IMR-90 (cell line): Measurements from ENCODE around the gene PSRC1. TPM values are rescaled to one million over a fixed set of nuclear protein-coding genes. Genes with fewer than 3 reads are reported as not detected.

Experiments used
- ATAC-seq: fragments of 200-7000 bp; cut with Tn5 transposase; 2 replicates; pipeline ENCODE4 v1.9.1; 2020; ENCODE audit warnings: low read depth, mild to moderate bottlenecking, moderate library complexity
- BruUV-seq: library from RNA; stranded (reverse); fragments of 400-500 nt; replicated peaks from 2 replicates; lab custom pipeline; 2021; lab: Mats Ljungman, UMichigan
- CTCF ChIA-PET: fragments of 300-600 bp; formaldehyde crosslinking; extraction: SDS; loops from one replicate; lab custom pipeline; 2021; ENCODE audit warnings: antibody characterized with exemption; lab: Yijun Ruan, JAX
- POLR2A ChIA-PET: fragments of 300-600 bp; sonication (Branson Sonifier 250); formaldehyde crosslinking; loops from one replicate; lab custom pipeline; 2022; ENCODE audit warnings: antibody characterized with exemption; ENCODE audit not compliant: unreplicated experiment; lab: Charles Lee
- DNase-seq: peaks from one replicate; pipeline ENCODE4 v3.0.0; 2013
- H2AFZ ChIP-seq: replicated peaks from 2 replicates; pipeline ENCODE3; 2013; ENCODE audit warnings: low read length, mild to moderate bottlenecking; ENCODE audit not compliant: poor library complexity
- H2AK5ac ChIP-seq: 2 replicates; pipeline ENCODE4 v1.6.1; 2013; ENCODE audit warnings: low read depth, low read length, inconsistent platforms
- H2AK9ac ChIP-seq: replicated peaks from 2 replicates; pipeline ENCODE3; 2013; ENCODE audit warnings: mild to moderate bottlenecking, low read depth, low read length, moderate library complexity; ENCODE audit not compliant: poor library complexity
- H2BK120ac ChIP-seq: 2 replicates; pipeline ENCODE4 v1.6.1; 2013; ENCODE audit warnings: low read depth, low read length, inconsistent platforms
- H2BK15ac ChIP-seq: 3 replicates; pipeline ENCODE4 v1.6.1; 2013; ENCODE audit warnings: low read depth, low read length, inconsistent platforms
- H2BK20ac ChIP-seq: 2 replicates; pipeline ENCODE4 v1.6.1; 2013; ENCODE audit warnings: low read depth, mild to moderate bottlenecking, inconsistent platforms, low read length, moderate library complexity
- H2BK5ac ChIP-seq: 2 replicates; pipeline ENCODE4 v1.6.1; 2013; ENCODE audit warnings: mild to moderate bottlenecking, low read depth, low read length, inconsistent platforms; ENCODE audit not compliant: poor library complexity, severe bottlenecking
- H3K14ac ChIP-seq: replicated peaks from 2 replicates; pipeline ENCODE4 v1.6.1; 2013; ENCODE audit warnings: low read depth, low read length, inconsistent platforms
- H3K18ac ChIP-seq: 2 replicates; pipeline ENCODE4 v1.6.1; 2013; ENCODE audit warnings: low read depth, low read length, control low read depth
- H3K23ac ChIP-seq: 2 replicates; pipeline ENCODE4 v1.6.1; 2013; ENCODE audit warnings: low read depth, low read length, inconsistent platforms
- H3K27ac ChIP-seq: 2 replicates; pipeline ENCODE4 v1.5.1; 2013; ENCODE audit warnings: mild to moderate bottlenecking, control low read depth, low read length; ENCODE audit not compliant: insufficient read depth
- H3K27me3 ChIP-seq: 2 replicates; pipeline ENCODE4 v1.6.1; 2013; ENCODE audit warnings: low read length; ENCODE audit not compliant: control insufficient read depth, insufficient read depth
- H3K36me3 ChIP-seq: 2 replicates; pipeline ENCODE4 v1.6.1; 2013; ENCODE audit warnings: low read length, mixed read lengths; ENCODE audit not compliant: control insufficient read depth, insufficient read depth
- H3K4ac ChIP-seq: 2 replicates; pipeline ENCODE4 v1.6.1; 2013; ENCODE audit warnings: low read depth, low read length, inconsistent platforms
- H3K4me1 ChIP-seq: 2 replicates; pipeline ENCODE4 v1.6.1; 2013; ENCODE audit warnings: low read length, mixed read lengths; ENCODE audit not compliant: control insufficient read depth, insufficient read depth
- H3K4me2 ChIP-seq: 2 replicates; pipeline ENCODE4 v1.6.1; 2013; ENCODE audit warnings: low read depth, mild to moderate bottlenecking, control low read depth, low read length, moderate library complexity
- H3K4me3 ChIP-seq: 2 replicates; pipeline ENCODE4 v1.5.1; 2013; ENCODE audit warnings: low read depth, mild to moderate bottlenecking, control low read depth, low read length, moderate library complexity; ENCODE audit not compliant: insufficient read depth
- H3K56ac ChIP-seq: 2 replicates; pipeline ENCODE4 v1.6.1; 2013; ENCODE audit warnings: low read length, inconsistent platforms; ENCODE audit not compliant: insufficient read depth; ENCODE audit errors: extremely low read depth
- H3K79me1 ChIP-seq, 2 experiments: 2 replicates each; pipeline ENCODE4 v1.6.1; 2013; ENCODE audit warnings: low read length in 2 of 2, inconsistent platforms in 1 of 2, low read depth in 1 of 2
- H3K9ac ChIP-seq: 2 replicates; pipeline ENCODE4 v1.6.1; 2013; ENCODE audit warnings: low read depth, low read length, control low read depth
- H3K9me1 ChIP-seq: 2 replicates; pipeline ENCODE4 v1.6.1; 2013; ENCODE audit warnings: low read length, inconsistent platforms; ENCODE audit not compliant: insufficient read depth
- H3K9me3 ChIP-seq: 2 replicates; pipeline ENCODE4 v1.6.1; 2013; ENCODE audit warnings: low read length; ENCODE audit not compliant: control insufficient read depth, insufficient read depth
- H4K20me1 ChIP-seq: 2 replicates; pipeline ENCODE4 v1.6.1; 2013; ENCODE audit warnings: low read length, inconsistent platforms; ENCODE audit not compliant: insufficient read depth
- H4K5ac ChIP-seq: 2 replicates; pipeline ENCODE4 v1.6.1; 2013; ENCODE audit warnings: mild to moderate bottlenecking, low read depth, low read length, control low read depth
- H4K8ac ChIP-seq, 2 experiments: 2 replicates each; pipeline ENCODE4 v1.6.1; 2013; ENCODE audit warnings: low read depth in 2 of 2, low read length in 2 of 2, control low read depth in 1 of 2, inconsistent platforms in 1 of 2
- H4K91ac ChIP-seq: 2 replicates; pipeline ENCODE4 v1.6.1; 2013; ENCODE audit warnings: low read depth, low read length, inconsistent platforms; ENCODE audit not compliant: insufficient read depth
- CHD1 ChIP-seq: IDR thresholded peaks from 2 replicates; pipeline ENCODE4 v1.6.1; 2012; ENCODE audit warnings: low read depth, low read length, improper control_type of control experiment
- FOS ChIP-seq: fragments of 150-350 bp; IDR thresholded peaks from 2 replicates; pipeline ENCODE4 v1.6.1; 2016; ENCODE audit warnings: low read depth, low read length
- NFE2L2 ChIP-seq: fragments of 150-350 bp; IDR thresholded peaks from 2 replicates; pipeline ENCODE4 v1.6.1; 2016; ENCODE audit warnings: low read depth, mild to moderate bottlenecking, low read length
- RAD21 ChIP-seq: IDR thresholded peaks from 2 replicates; pipeline ENCODE4 v1.6.1; 2012; ENCODE audit warnings: low read length, improper control_type of control experiment
- RCOR1 ChIP-seq: IDR thresholded peaks from 2 replicates; pipeline ENCODE4 v1.6.1; 2012; ENCODE audit warnings: mild to moderate bottlenecking, low read length, improper control_type of control experiment; ENCODE audit not compliant: insufficient replicate concordance
- RFX5 ChIP-seq: IDR thresholded peaks from 2 replicates; pipeline ENCODE4 v1.8.0; 2012; ENCODE audit warnings: low read depth, mild to moderate bottlenecking, low read length, moderate library complexity
- WGBS, 2 experiments: methylation state at CpG; one replicate each; pipeline versions ENCODE4 v1.1.5 to v1.1.7; 2013; ENCODE audit warnings: missing lambda C conversion rate in 2 of 2; ENCODE audit not compliant: insufficient read length in 1 of 2; ENCODE audit errors: extremely low coverage in 2 of 2; 5-methylcytosine and 5-hydroxymethylcytosine counted together
- dilution Hi-C: fragments of 300-500 bp; cut with HindIII; formaldehyde crosslinking; loops from one replicate; pipeline ENCODE4 v1.14.3; 2018; ENCODE audit warnings: low sequenced_read_pairs; ENCODE audit not compliant: unreplicated experiment
- in situ Hi-C: fragments of 300-500 bp; cut with MboI; formaldehyde crosslinking; loops from 3 replicates; pipeline ENCODE4 v1.14.3; 2019; ENCODE audit warnings: low sequenced_read_pairs, inconsistent platforms, mixed read lengths
- intact Hi-C: fragments of 100-400 bp; cut with micrococcal nuclease; formaldehyde crosslinking; loops from 2 replicates; pipeline ENCODE4 v1.10.0; 2022
- polyA plus RNA-seq, 3 experiments: library from polyadenylated mRNA; depleted of rRNA; stranded (reverse); fragments of >200 nt; gene quantifications; 2 replicates each; pipeline ENCODE4 v1.2.3, GENCODE V29; 2012; ENCODE audit warnings: low replicate concordance in 1 of 3
- total RNA-seq: library from RNA; depleted of rRNA; stranded (reverse); fragments of >200 nt; gene quantifications from 2 replicates; pipeline ENCODE4 v1.2.3, GENCODE V29; 2012
- TF ChIP-seq, protein P1 (sequence below): fragments of 150-350 bp; IDR thresholded peaks from 2 replicates; pipeline ENCODE4 v1.6.1; 2016; ENCODE audit warnings: low read depth, mild to moderate bottlenecking, low read length, moderate library complexity, borderline replicate concordance
- TF ChIP-seq, protein P2 (sequence below): conservative IDR thresholded peaks from 2 replicates; pipeline ENCODE4 v1.5.1; 2012; ENCODE audit warnings: mild to moderate bottlenecking, low read depth, low read length, improper control_type of control experiment

PSRC1 gene
- total and polyA plus RNA-seq, 2 of the 4 experiments (the other 2 are of a cell fraction): 34.6 to 40.3 TPM

DNA sequence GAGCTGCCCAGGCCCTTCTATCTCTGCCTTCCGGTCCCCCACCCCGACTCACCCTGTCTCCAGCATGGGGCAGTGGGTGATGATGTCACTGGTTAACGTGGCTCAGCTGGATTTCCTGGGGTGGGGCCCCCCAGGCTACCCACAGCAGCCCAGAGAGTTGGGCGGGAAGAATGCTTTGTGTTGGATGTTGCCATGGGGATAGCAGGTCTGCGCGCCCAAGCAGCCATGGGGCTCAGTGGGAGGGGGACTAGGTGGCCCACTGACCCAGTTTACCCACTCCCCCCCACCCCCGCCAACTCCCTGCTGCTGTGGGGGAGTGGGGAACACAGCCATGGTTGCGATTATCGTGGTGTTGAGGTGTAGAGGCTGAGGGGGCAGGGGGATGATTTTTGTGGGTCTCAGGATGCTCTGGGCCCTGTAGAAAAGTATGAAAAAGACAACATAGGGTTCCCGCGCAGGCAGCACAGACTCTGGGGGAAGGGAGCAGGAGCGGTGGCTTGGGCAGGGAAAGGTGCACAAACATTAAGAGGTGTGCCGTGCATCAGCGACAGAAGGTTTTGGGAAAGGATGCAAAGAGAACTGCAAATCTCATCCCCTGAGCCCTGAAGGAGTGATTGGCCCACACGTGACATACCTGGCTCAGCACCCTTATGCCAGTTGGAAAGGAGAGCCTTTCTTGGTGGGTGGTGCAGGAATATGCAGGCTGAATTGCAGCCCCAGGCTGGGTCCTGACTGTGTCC is 25.1 kb downstream of the PSRC1 start:
- no peak overlapping the region for H2BK5ac ChIP-seq
- TF ChIP-seq RCOR1: no peak
- TF ChIP-seq FOS: no peak
- TF ChIP-seq RAD21: no peak
- TF ChIP-seq, protein P1, sequence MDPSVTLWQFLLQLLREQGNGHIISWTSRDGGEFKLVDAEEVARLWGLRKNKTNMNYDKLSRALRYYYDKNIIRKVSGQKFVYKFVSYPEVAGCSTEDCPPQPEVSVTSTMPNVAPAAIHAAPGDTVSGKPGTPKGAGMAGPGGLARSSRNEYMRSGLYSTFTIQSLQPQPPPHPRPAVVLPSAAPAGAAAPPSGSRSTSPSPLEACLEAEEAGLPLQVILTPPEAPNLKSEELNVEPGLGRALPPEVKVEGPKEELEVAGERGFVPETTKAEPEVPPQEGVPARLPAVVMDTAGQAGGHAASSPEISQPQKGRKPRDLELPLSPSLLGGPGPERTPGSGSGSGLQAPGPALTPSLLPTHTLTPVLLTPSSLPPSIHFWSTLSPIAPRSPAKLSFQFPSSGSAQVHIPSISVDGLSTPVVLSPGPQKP: no peak
- TF ChIP-seq CHD1: no peak
- no peak for TF ChIP-seq RFX5
- TF ChIP-seq, protein P2, sequence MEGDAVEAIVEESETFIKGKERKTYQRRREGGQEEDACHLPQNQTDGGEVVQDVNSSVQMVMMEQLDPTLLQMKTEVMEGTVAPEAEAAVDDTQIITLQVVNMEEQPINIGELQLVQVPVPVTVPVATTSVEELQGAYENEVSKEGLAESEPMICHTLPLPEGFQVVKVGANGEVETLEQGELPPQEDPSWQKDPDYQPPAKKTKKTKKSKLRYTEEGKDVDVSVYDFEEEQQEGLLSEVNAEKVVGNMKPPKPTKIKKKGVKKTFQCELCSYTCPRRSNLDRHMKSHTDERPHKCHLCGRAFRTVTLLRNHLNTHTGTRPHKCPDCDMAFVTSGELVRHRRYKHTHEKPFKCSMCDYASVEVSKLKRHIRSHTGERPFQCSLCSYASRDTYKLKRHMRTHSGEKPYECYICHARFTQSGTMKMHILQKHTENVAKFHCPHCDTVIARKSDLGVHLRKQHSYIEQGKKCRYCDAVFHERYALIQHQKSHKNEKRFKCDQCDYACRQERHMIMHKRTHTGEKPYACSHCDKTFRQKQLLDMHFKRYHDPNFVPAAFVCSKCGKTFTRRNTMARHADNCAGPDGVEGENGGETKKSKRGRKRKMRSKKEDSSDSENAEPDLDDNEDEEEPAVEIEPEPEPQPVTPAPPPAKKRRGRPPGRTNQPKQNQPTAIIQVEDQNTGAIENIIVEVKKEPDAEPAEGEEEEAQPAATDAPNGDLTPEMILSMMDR: no peak
- no peak for TF ChIP-seq NFE2L2
- H3K14ac ChIP-seq: no peak overlapping the region
- no peak overlapping the region for H2BK15ac ChIP-seq
- BruUV-seq: no TSS peak
- H2AFZ ChIP-seq: no peak overlapping the region
- peaks cover 14% of the 10 kb centered on the region for H3K4me1 ChIP-seq
- CTCF ChIA-PET: no interaction called here
- no peak overlapping the region for H4K8ac ChIP-seq
- no peak overlapping the region for H3K4me2 ChIP-seq
- no peak overlapping the region for H3K56ac ChIP-seq
- no peak overlapping the region for H2BK120ac ChIP-seq
- H3K23ac ChIP-seq: no peak overlapping the region
- 0 out of 4 replicates have a peak, but pooled peaks cover 0 to 8% of the 10 kb centered on the region in 2 experiments for H3K79me1 ChIP-seq
- no peak overlapping the region for H2BK20ac ChIP-seq
- intact Hi-C loops (no loop called here), in situ Hi-C loops (no loop called here), dilution Hi-C loops (no loop called here)
- WGBS, 2 experiments: 90% methylated on average over 2 of the region's 15 CpGs; no CpG with 5 or more reads in 1 of the 2 experiments
- H3K18ac ChIP-seq: no peak overlapping the region
- H2AK5ac ChIP-seq: no peak overlapping the region
- H3K4ac ChIP-seq: no peak overlapping the region
- no peak for ATAC-seq
- H3K27ac ChIP-seq: no peak overlapping the region
- POLR2A ChIA-PET: no interaction called here
- no peaks in the 10 kb centered on the region for H3K27me3 ChIP-seq
- H4K91ac ChIP-seq: no peak overlapping the region
- no peak for DNase-seq
- no peaks in the 10 kb centered on the region for H4K20me1 ChIP-seq
- H4K5ac ChIP-seq: no peak overlapping the region
- H3K9ac ChIP-seq: no peak overlapping the region
- H3K9me1 ChIP-seq: no peaks in the 10 kb centered on the region; the same call in 1 of the 2 replicates
- peak overlapping the region; percentile 38 for H2AK9ac ChIP-seq
- no peak overlapping the region for H3K4me3 ChIP-seq
- no peaks in the 10 kb centered on the region for H3K9me3 ChIP-seq
- no peaks in the 10 kb centered on the region for H3K36me3 ChIP-seq
